Stomach smooth muscle (tissue), 2 donors: ENCODE results near the gene TMED4.
A peak's percentile ranks its signal among the peaks of the same experiment; 100 is the strongest.

Experiments used
- H3K27ac ChIP-seq: one replicate; pipeline ENCODE4 v1.7.0; 2013; ENCODE audit warnings: mild to moderate bottlenecking, low read length, inconsistent platforms
- H3K27me3 ChIP-seq, 2 donors: one replicate each; pipeline ENCODE4 v1.7.0; 2013; ENCODE audit warnings: low read length in 2 of 2; ENCODE audit not compliant: insufficient read depth in 2 of 2, control insufficient read depth in 1 of 2
- H3K36me3 ChIP-seq, 2 donors: one replicate each; pipeline ENCODE4 v1.7.0; 2013; ENCODE audit warnings: low read length in 2 of 2; ENCODE audit not compliant: control insufficient read depth in 2 of 2, insufficient read depth in 2 of 2
- H3K4me1 ChIP-seq: one replicate; pipeline ENCODE4 v1.7.0; 2013; ENCODE audit warnings: low read length; ENCODE audit not compliant: control insufficient read depth, insufficient read depth
- H3K4me3 ChIP-seq, 2 donors: one replicate each; pipeline ENCODE4 v1.7.0; 2013; ENCODE audit warnings: low read length in 2 of 2
- H3K9ac ChIP-seq, 2 donors: one replicate each; pipeline ENCODE4 v1.7.0; 2013; ENCODE audit warnings: low read length in 2 of 2, mild to moderate bottlenecking in 1 of 2
- H3K9me3 ChIP-seq, 2 donors: one replicate each; pipeline ENCODE4 v1.7.0; 2013; ENCODE audit warnings: low read length in 2 of 2; ENCODE audit not compliant: control insufficient read depth in 2 of 2
- donor health status: healthy.
- donor health status: Pancreatic carcinoma.

Gene TMED4

GRCh38 chr7:44621034-44621749 lies 39.2 kb upstream of the TMED4 start:
- peaks cover 11% of the 10 kb centered on the region for H3K4me1 ChIP-seq
- no peak overlapping the region for H3K9ac ChIP-seq
- no peak overlapping the region for H3K4me3 ChIP-seq
- H3K27ac ChIP-seq, result no peak overlapping the region
- no peaks in the 10 kb centered on the region for H3K27me3 ChIP-seq
- no peaks in the 10 kb centered on the region for H3K9me3 ChIP-seq
- peaks cover 9 to 15% of the 10 kb centered on the region in 2 donors for H3K36me3 ChIP-seq

- Histone ChIP-seq H3K4me3 (no peak overlapping the region), H3K4me1 (peaks cover 13% of the 10 kb centered on the region), H3K27ac (no peak overlapping the region), H3K27me3 (no peaks in the 10 kb centered on the region), H3K9me3 (no peaks in the 10 kb centered on the region), H3K36me3 (peaks cover 0 to 4% of the 10 kb centered on the region in 2 donors), H3K9ac (no peak overlapping the region)
These were observed 36.7 kb upstream of the TMED4 start for GRCh38 chr7:44618753-44619152.

DNA sequence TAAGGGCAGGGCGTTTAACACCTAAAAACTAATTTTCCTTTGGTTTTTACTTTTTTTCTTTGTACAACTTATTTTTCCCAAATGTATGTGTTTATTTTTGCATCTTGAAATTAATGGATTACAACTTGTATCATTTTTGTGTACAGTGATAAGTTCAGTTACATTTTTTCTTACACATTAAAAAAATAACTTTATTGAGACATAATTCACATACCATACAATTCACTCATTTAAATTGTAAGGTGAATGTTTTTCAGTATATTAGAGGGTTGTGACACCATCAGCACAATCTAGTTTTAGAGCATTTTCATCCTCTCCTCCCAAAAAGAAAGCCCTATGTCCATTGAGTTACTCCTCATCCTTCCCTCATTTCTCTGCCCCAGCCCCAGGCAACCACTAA lies 36.0 kb upstream of the TMED4 start:
- Histone ChIP-seq H3K4me3 (no peak overlapping the region), H3K9ac (no peak overlapping the region), H3K27me3 (no peaks in the 10 kb centered on the region), H3K4me1 (peaks cover 12% of the 10 kb centered on the region), H3K36me3 (peaks cover 0 to 4% of the 10 kb centered on the region in 2 donors), H3K9me3 (no peaks in the 10 kb centered on the region), H3K27ac (no peak overlapping the region)

GRCh38 chr7:44617225-44617890 lies 35.3 kb upstream of the TMED4 start:
- peaks cover 6% of the 10 kb centered on the region for H3K4me1 ChIP-seq
- no peak overlapping the region for H3K9ac ChIP-seq
- H3K27ac ChIP-seq, result no peak overlapping the region
- H3K9me3 ChIP-seq, result no peaks in the 10 kb centered on the region
- H3K27me3 ChIP-seq, result no peaks in the 10 kb centered on the region
- peaks cover 0 to 4% of the 10 kb centered on the region in 2 donors for H3K36me3 ChIP-seq
- no peak overlapping the region for H3K4me3 ChIP-seq

GRCh38 chr7:44616545-44616944 lies 34.5 kb upstream of the TMED4 start:
- peaks cover 5% of the 10 kb centered on the region for H3K4me1 ChIP-seq
- H3K27ac ChIP-seq, result no peak overlapping the region
- no peaks in the 10 kb centered on the region for H3K27me3 ChIP-seq
- no peak overlapping the region for H3K4me3 ChIP-seq
- no peak overlapping the region for H3K9ac ChIP-seq
- H3K9me3 ChIP-seq, result no peaks in the 10 kb centered on the region
- peaks cover 0 to 4% of the 10 kb centered on the region in 2 donors for H3K36me3 ChIP-seq

DNA sequence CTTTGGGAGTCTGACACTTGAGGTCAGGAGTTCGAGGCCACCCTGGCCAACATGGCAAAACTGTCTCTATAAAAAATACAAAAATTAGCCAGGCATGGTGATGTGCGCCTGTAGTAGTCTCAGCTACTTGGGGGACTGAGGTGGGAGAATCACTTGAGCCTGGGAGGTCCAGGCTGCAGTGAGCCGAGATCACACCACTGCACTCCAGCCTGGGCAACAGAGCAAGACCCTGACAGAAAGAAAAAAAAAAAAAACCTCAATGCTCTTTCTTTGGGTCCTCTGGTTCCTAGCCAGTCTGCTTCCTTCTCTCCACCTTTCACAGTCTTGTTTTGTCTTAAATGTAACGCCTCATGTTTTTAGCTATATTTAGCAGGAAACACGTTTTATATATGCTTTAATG lies 33.8 kb upstream of the TMED4 start:
- Histone ChIP-seq H3K27me3 (no peaks in the 10 kb centered on the region), H3K4me3 (no peak overlapping the region), H3K4me1 (peaks cover 5% of the 10 kb centered on the region), H3K36me3 (peaks cover 0 to 4% of the 10 kb centered on the region in 2 donors), H3K9ac (no peak overlapping the region), H3K27ac (no peak overlapping the region), H3K9me3 (no peaks in the 10 kb centered on the region)

- Histone ChIP-seq H3K4me1 (peaks cover 5% of the 10 kb centered on the region), H3K36me3 (peaks cover 0 to 4% of the 10 kb centered on the region in 2 donors), H3K4me3 (no peak overlapping the region), H3K27me3 (no peaks in the 10 kb centered on the region), H3K9me3 (no peaks in the 10 kb centered on the region), H3K27ac (no peak overlapping the region), H3K9ac (peak overlapping the region in 1 of 2 donors; percentile 18)
These were observed 33.1 kb upstream of the TMED4 start for GRCh38 chr7:44615149-44615611.

DNA sequence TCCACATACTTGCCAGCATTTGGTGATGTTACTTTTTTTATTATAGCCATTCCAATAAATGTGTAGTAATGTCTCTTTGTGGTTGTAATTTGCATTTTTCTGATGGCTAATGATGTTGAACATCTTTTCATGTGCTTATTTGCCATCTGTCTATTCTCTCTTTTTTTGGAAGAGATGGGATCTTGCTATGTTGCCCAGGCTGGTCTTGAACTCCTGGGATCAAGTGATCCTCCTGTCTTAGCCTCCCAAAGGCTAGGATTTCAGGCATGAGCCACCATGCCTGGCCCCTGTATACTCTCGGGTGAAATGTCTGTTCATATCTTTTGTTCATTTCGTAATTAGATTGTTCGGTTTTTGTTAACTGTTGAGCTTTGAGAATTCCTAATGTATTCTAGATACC lies 27.8 kb upstream of the TMED4 start:
- H3K9me3 ChIP-seq, result no peaks in the 10 kb centered on the region
- H3K36me3 ChIP-seq, result no peaks in the 10 kb centered on the region
- no peaks in the 10 kb centered on the region for H3K27me3 ChIP-seq
- no peak overlapping the region for H3K27ac ChIP-seq
- H3K9ac ChIP-seq, result no peak overlapping the region
- H3K4me3 ChIP-seq, result no peak overlapping the region
- peaks cover 11% of the 10 kb centered on the region for H3K4me1 ChIP-seq

GRCh38 chr7:44608916-44609648 lies 27.1 kb upstream of the TMED4 start:
- Histone ChIP-seq H3K4me1 (peaks cover 11% of the 10 kb centered on the region), H3K27ac (no peak overlapping the region), H3K9me3 (no peaks in the 10 kb centered on the region), H3K36me3 (no peaks in the 10 kb centered on the region), H3K27me3 (no peaks in the 10 kb centered on the region), H3K4me3 (no peak overlapping the region), H3K9ac (no peak overlapping the region)

GRCh38 chr7:44607141-44608068 lies 25.4 kb upstream of the TMED4 start:
- Histone ChIP-seq H3K27me3 (no peaks in the 10 kb centered on the region), H3K36me3 (no peaks in the 10 kb centered on the region), H3K9me3 (no peaks in the 10 kb centered on the region), H3K4me3 (peak overlapping the region; percentile 79 to 97), H3K27ac (peak overlapping the region; percentile 96), H3K9ac (peak overlapping the region; percentile 81 to 95), H3K4me1 (peaks cover 11% of the 10 kb centered on the region)
